ENCODE data around the gene DNMBP. TPM values are rescaled to one million over a fixed set of nuclear protein-coding genes. Genes with fewer than 3 reads are reported as not detected.
A peak's percentile ranks its signal among the peaks of the same experiment; 100 is the strongest.

The DNMBP gene
- total and polyA plus RNA-seq, 4 experiments from 2014 or later: 1.4 to 4.0 (median 3.8) TPM; not detected in 1

DNA sequence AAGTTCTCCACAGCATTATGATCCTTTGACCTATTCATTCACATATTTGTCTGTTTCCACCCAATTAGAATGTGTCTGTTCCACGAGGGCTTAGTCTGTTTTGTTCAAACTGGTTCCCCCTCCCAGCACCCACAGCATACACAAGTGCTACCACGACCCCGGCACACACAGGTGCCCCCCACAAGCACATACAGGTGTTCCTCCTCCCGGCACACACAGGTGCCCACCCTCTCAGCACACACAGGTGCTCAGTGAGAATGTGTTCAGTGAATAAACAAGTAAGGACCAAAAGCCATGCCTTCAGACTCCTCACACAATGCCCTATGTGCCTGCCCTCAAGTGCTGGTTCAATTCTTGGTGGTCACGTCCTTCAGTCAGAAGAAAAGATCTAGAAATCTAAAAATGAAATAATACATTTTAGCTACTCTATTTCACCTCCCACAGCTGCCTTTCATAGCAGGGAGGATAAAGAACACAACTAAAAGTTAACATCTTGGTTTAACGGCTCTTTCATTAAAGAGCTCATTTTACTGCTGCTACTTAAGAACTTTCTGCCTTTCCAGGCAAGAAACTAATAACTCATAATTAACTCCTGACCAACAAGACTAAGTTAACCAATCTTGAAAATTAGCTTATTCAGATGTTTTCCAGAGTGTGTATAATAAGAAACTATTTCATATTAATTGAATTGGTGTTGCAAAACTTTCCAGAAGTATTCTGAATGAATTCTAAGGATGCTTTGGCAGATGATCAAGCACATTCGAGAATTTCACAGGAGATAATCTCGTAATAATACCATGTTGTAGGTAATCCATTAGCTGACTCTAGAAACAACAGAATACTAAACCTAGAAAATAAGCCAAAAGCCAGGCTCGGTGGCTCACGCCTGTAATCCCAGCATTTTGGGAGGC lies 2.3 kb downstream of the DNMBP start:
- Mint-ChIP-seq H3K4me1 (peaks cover 17 to 43% (median 25%) of the 10 kb centered on the region in 4 donors), H3K4me3 (peak overlapping the region; percentile 32 to 85 (median 68)), H3K36me3 (peaks cover 0 to 2% of the 10 kb centered on the region in 2 donors), H3K27ac (peak overlapping the region in 3 of 7 donors; percentile 25 to 61 (median 57)), H3K9me3 (no peaks in the 10 kb centered on the region), H3K27me3 (peaks cover 0 to 3% of the 10 kb centered on the region in 2 donors)
- Histone ChIP-seq H3K36me3 (ENCODE audit: insufficient read depth, low read length) (no peaks in the 10 kb centered on the region), H3K27me3 (ENCODE audit: insufficient read depth, low read length) (no peaks in the 10 kb centered on the region), H3K27ac (ENCODE audit: low read depth, low read length) (no peak overlapping the region), H3K4me3 (ENCODE audit: low read length in 2 of 2) (no peak overlapping the region), H3K4me1 (ENCODE audit: insufficient read depth, low read length) (peaks cover 19% of the 10 kb centered on the region), H3K9me3 (ENCODE audit: control insufficient read depth in 1 of 2, low read length in 2 of 2) (no peaks in the 10 kb centered on the region)
- DNase-seq: no peak
- ChIA-PET CTCF (ENCODE audit: partially characterized antibody) (interaction anchor here (0.8 to 7.9 kb wide), 3 partner anchors 24 to 162 kb away, joined by 3 to 62 read pairs (median 6); no protein-coding TSS in a partner anchor), POLR2A (ENCODE audit: partially characterized antibody) (no interaction called here)
- intact Hi-C loops (cut with micrococcal nuclease): loop anchor here (5.0 kb wide), 1 partner anchor 275 kb away; the partner anchor contains the start of genes COX15 and CUTC

DNA sequence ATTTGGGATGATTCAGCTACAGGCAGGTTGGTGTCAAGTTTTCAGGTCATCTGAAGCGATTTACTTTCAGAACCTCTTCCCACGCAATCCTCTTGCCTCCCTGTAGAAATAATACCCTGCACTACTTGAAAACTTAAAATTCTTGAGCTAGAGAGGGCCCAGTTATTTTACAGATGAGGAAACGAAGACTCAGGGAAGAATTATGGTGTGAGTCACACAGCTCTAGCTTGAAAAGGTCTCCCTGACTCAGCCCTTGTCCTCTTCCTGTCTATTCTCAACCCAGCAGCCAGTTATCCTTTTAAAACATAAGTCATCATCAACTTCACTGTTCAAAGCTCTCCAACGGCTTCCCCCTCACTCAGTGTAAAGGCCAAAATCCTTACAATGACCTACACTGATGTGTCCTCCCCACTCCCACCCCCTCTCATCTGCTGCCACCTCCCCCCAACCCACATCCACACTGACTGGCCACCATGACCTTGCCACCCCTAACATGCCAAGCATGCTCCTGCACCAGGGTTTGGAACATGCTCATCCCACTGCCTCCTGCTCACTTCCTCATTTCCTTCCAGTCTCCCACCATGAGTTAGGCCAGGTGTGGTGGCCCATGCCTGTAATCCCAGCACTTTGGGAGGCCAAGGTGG lies 3.4 kb downstream of the DNMBP start:
- Mint-ChIP-seq H3K4me1 (peaks cover 17 to 43% (median 25%) of the 10 kb centered on the region in 4 donors), H3K27ac (no peak overlapping the region), H3K27me3 (peaks cover 0 to 3% of the 10 kb centered on the region in 2 donors), H3K36me3 (peaks cover 0 to 2% of the 10 kb centered on the region in 2 donors), H3K4me3 (no peak overlapping the region), H3K9me3 (no peaks in the 10 kb centered on the region)
- H3K27me3 ChIP-seq (ENCODE audit: insufficient read depth, low read length): no peaks in the 10 kb centered on the region
- H3K4me1 ChIP-seq (ENCODE audit: insufficient read depth, low read length): peaks cover 19% of the 10 kb centered on the region
- intact Hi-C loops (cut with micrococcal nuclease): loop anchor here (5.0 kb wide), 1 partner anchor 274 kb away; the partner anchor contains the start of genes COX15 and CUTC
- H3K27ac ChIP-seq (ENCODE audit: low read depth, low read length): no peak overlapping the region
- no peak overlapping the region for H3K4me3 ChIP-seq (ENCODE audit: low read length in 2 of 2)
- ChIA-PET CTCF (ENCODE audit: partially characterized antibody) (interaction anchor here (0.9 to 7.9 kb wide), 2 partner anchors 42 to 161 kb away, joined by 3 to 62 read pairs; no protein-coding TSS in a partner anchor), POLR2A (ENCODE audit: partially characterized antibody) (no interaction called here)
- no peaks in the 10 kb centered on the region for H3K36me3 ChIP-seq (ENCODE audit: insufficient read depth, low read length)
- no peaks in the 10 kb centered on the region for H3K9me3 ChIP-seq (ENCODE audit: control insufficient read depth in 1 of 2, low read length in 2 of 2)
- DNase-seq: no peak

DNA sequence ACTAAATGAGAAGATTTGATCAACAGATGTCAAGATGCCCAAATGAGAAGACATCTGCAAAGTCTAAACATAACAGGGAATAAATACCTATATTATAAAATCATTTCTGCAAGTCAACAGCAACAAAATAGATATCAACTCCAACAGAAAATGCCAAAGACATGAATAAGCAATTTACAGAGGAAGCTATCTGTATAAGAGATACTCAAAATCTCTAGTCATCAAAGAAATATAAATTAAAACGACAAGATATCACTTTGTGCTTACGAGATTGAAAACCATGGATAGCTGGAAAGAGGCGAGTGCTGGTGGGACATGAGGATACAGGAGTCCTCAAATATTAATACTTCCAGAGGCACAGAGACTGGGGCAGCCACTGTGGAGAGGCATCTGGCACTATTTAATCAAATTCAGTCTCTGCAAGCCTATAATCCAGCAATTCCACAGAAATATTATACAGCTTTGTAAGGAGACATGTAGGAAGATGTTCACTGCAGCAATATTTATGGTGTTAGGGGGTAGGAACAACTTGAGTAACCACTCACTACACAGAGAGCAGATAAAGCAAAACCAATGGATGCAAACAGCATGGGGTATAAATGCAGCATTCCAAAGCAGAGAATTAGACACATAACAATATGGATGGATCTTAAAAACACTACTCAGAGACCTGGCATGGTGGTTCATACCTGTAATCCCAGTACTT lies 4.8 kb downstream of the DNMBP start:
- Mint-ChIP-seq H3K27ac (no peak overlapping the region), H3K4me3 (no peak overlapping the region), H3K27me3 (peaks cover 0 to 3% of the 10 kb centered on the region in 2 donors), H3K4me1 (peaks cover 9 to 32% (median 15%) of the 10 kb centered on the region in 4 donors), H3K36me3 (peaks cover 0 to 2% of the 10 kb centered on the region in 2 donors), H3K9me3 (no peaks in the 10 kb centered on the region)
- CTCF ChIA-PET (ENCODE audit: partially characterized antibody): interaction anchor here (7.9 kb wide), 1 partner anchor 160 kb away, joined by 62 read pairs; no protein-coding TSS in a partner anchor
- DNase-seq: no peak
- H3K9me3 ChIP-seq (ENCODE audit: control insufficient read depth in 1 of 2, low read length in 2 of 2): no peaks in the 10 kb centered on the region
- no peak overlapping the region for H3K4me3 ChIP-seq (ENCODE audit: low read length in 2 of 2)
- no peak overlapping the region for H3K27ac ChIP-seq (ENCODE audit: low read depth, low read length)
- intact Hi-C loops (cut with micrococcal nuclease): loop anchor here (5.0 kb wide), 1 partner anchor 273 kb away; the partner anchor contains the start of genes COX15 and CUTC
- POLR2A ChIA-PET (ENCODE audit: partially characterized antibody): no interaction called here
- no peaks in the 10 kb centered on the region for H3K27me3 ChIP-seq (ENCODE audit: insufficient read depth, low read length)
- H3K36me3 ChIP-seq (ENCODE audit: insufficient read depth, low read length): no peaks in the 10 kb centered on the region
- H3K4me1 ChIP-seq (ENCODE audit: insufficient read depth, low read length): peaks cover 11% of the 10 kb centered on the region

DNA sequence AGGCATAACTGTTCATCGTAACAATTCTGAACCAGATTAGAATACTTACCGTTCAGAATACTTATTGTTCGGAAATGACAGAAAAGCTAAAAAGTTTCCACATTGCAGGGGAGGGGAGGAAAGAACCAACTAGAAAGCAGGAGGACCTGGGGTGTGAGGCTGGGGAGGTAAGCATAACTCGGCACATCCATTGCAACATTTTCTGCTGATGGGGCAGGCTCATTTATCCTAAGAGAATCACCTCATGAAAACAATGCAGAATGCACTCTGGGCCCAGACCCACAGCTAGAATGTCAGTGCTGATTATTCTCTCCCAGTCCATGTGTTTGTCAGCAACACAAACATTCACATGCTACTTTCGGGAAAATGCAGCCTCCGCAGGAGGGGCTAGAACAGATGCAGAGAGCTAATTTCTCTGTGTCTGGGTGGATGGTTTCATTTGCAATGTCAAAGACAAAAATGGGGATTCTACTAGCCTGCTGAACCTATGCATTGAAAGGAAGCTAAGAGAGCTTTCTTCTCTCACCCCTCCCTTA lies 9.6 kb downstream of the DNMBP start:
- ChIA-PET POLR2A (ENCODE audit: partially characterized antibody) (no interaction called here), CTCF (ENCODE audit: partially characterized antibody) (interaction anchor here (0.6 to 1.2 kb wide), 3 partner anchors 9 to 45 kb away, joined by 3 to 4 read pairs (median 3); partner anchors contain the start of gene DNMBP)
- H3K36me3 Mint-ChIP-seq: peaks cover 0 to 8% of the 10 kb centered on the region in 2 donors
- H3K4me1 ChIP-seq (ENCODE audit: insufficient read depth, low read length): no peaks in the 10 kb centered on the region
- H3K27ac Mint-ChIP-seq: no peak overlapping the region
- H3K9me3 ChIP-seq (ENCODE audit: control insufficient read depth in 1 of 2, low read length in 2 of 2): no peaks in the 10 kb centered on the region
- DNase-seq: no peak
- no peak overlapping the region for H3K4me3 ChIP-seq (ENCODE audit: low read length in 2 of 2)
- H3K4me3 Mint-ChIP-seq: peak overlapping the region in 1 of 8 donors; percentile 43
- H3K27ac ChIP-seq (ENCODE audit: low read depth, low read length): no peak overlapping the region
- H3K27me3 ChIP-seq (ENCODE audit: insufficient read depth, low read length): no peaks in the 10 kb centered on the region
- peaks cover 1 to 7% (median 4%) of the 10 kb centered on the region in 4 donors for H3K4me1 Mint-ChIP-seq
- H3K27me3 Mint-ChIP-seq: no peaks in the 10 kb centered on the region
- no peaks in the 10 kb centered on the region for H3K36me3 ChIP-seq (ENCODE audit: insufficient read depth, low read length)
- intact Hi-C loops (cut with micrococcal nuclease): no loop called here
- no peaks in the 10 kb centered on the region for H3K9me3 Mint-ChIP-seq

DNA sequence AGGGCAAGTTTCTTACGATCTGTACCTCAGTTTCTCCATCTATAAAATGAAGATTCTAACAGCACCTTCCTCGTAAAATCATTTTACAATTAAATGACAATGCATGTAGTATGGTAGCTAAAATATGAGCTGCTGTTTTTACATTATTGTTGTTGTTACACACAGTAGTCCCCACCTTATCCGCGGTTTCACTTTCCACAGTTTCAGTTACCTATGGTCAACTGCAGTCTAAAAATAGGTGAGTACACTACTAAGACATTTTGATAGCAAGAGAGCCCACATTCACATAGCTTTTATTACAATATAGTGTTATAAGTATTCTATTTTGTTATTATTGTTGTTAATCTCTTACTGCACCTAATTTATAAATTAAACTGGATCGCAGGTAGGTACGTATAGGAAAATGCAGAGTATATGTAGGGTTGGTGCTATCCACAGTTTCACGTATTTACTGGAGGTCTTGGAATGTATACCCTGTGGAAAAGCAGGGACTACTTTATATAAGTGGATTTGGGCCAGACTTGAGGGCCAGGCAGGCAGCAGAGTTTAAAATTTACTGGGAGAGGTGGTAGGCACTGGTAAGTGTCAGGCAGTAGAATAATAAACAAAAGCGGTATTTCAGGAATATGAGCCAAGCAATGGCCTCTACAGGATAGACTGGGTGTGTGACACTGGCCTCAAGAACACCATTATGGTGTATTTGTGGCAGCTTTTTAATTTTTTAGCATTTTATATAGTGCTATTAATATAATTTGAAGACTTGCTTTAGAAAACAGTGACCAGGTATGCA lies 10.2 kb downstream of the DNMBP start:
- H3K27me3 Mint-ChIP-seq: no peaks in the 10 kb centered on the region
- no peaks in the 10 kb centered on the region for H3K27me3 ChIP-seq (ENCODE audit: insufficient read depth, low read length)
- no peak overlapping the region for H3K27ac ChIP-seq (ENCODE audit: low read depth, low read length)
- H3K4me3 ChIP-seq (ENCODE audit: low read length in 2 of 2): no peak overlapping the region
- no peak for DNase-seq
- peaks cover 4% of the 10 kb centered on the region for H3K4me1 ChIP-seq (ENCODE audit: insufficient read depth, low read length)
- no peak overlapping the region for H3K27ac Mint-ChIP-seq
- ChIA-PET CTCF (ENCODE audit: partially characterized antibody) (interaction anchor here (1.2 kb wide), 2 partner anchors 11 to 46 kb away, joined by 3 to 4 read pairs; partner anchors contain the start of gene DNMBP), POLR2A (ENCODE audit: partially characterized antibody) (no interaction called here)
- H3K9me3 Mint-ChIP-seq: no peaks in the 10 kb centered on the region
- peaks cover 0 to 9% of the 10 kb centered on the region in 2 donors for H3K36me3 Mint-ChIP-seq
- H3K4me1 Mint-ChIP-seq: peaks cover 2 to 11% (median 7%) of the 10 kb centered on the region in 4 donors
- H3K4me3 Mint-ChIP-seq: peak overlapping the region in 1 of 8 donors; percentile 43
- intact Hi-C loops (cut with micrococcal nuclease): no loop called here
- no peaks in the 10 kb centered on the region for H3K36me3 ChIP-seq (ENCODE audit: insufficient read depth, low read length)
- H3K9me3 ChIP-seq (ENCODE audit: control insufficient read depth in 1 of 2, low read length in 2 of 2): no peaks in the 10 kb centered on the region

DNA sequence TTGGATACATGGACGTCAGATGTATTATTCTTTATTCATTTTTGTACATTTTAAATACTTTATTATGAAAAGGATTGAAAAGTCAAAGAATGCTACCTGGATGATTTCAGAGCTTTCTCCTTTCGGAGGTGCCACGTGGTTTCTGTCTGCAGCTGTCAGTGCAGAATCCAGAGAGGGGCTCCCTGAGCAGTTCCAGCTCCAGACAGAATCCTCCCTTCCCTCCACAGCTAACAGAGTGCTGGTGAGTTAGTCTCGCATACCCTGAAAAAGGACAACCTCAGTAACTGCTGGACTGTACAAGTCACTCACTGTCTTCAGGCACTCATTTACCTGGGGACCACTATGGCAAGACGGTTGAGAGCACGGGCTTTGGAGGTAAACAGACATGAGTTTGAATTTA lies 10.9 kb downstream of the DNMBP start:
- Histone ChIP-seq H3K4me3 (ENCODE audit: low read length in 2 of 2) (no peak overlapping the region), H3K36me3 (ENCODE audit: insufficient read depth, low read length) (no peaks in the 10 kb centered on the region), H3K9me3 (ENCODE audit: control insufficient read depth in 1 of 2, low read length in 2 of 2) (no peaks in the 10 kb centered on the region), H3K27ac (ENCODE audit: low read depth, low read length) (no peak overlapping the region), H3K27me3 (ENCODE audit: insufficient read depth, low read length) (no peaks in the 10 kb centered on the region), H3K4me1 (ENCODE audit: insufficient read depth, low read length) (peaks cover 10% of the 10 kb centered on the region)
- no peaks in the 10 kb centered on the region for H3K9me3 Mint-ChIP-seq
- ChIA-PET POLR2A (ENCODE audit: partially characterized antibody) (no interaction called here), CTCF (ENCODE audit: partially characterized antibody) (interaction anchor here (1.2 kb wide), 1 partner anchor 11 kb away, joined by 3 read pairs; the partner anchor contains the start of gene DNMBP)
- no peak overlapping the region for H3K27ac Mint-ChIP-seq
- intact Hi-C loops (cut with micrococcal nuclease): no loop called here
- H3K27me3 Mint-ChIP-seq: no peaks in the 10 kb centered on the region
- peaks cover 9 to 18% (median 13%) of the 10 kb centered on the region in 4 donors for H3K4me1 Mint-ChIP-seq
- DNase-seq: no peak
- H3K36me3 Mint-ChIP-seq: peaks cover 0 to 9% of the 10 kb centered on the region in 2 donors
- no peak overlapping the region for H3K4me3 Mint-ChIP-seq

Data from CD4-positive, alpha-beta memory T cell (primary cell).